Fibroblast of mammary gland (primary cell): ENCODE results near the gene CMTM3.
"Not testable (repeated sequence)": the region's sequence is repeated elsewhere in the genome, so short reads cannot be mapped to it uniquely, and the experiment has no call there.

Experiments
- DNase-seq: peaks from one replicate; pipeline ENCODE4 v3.0.0-alpha.2; 2010; ENCODE audit warnings: low read depth
- H3K4me3 ChIP-seq: 2 replicates; pipeline ENCODE4 v1.5.1; 2011; ENCODE audit warnings: low read depth, mild to moderate bottlenecking, low read length, moderate library complexity; ENCODE audit not compliant: control insufficient read depth
- CTCF ChIP-seq: conservative IDR thresholded peaks from 2 replicates; pipeline ENCODE4 v1.5.1; 2011; ENCODE audit warnings: low read depth, low read length, inconsistent platforms; ENCODE audit not compliant: control insufficient read depth, insufficient read depth

Gene CMTM3

DNA sequence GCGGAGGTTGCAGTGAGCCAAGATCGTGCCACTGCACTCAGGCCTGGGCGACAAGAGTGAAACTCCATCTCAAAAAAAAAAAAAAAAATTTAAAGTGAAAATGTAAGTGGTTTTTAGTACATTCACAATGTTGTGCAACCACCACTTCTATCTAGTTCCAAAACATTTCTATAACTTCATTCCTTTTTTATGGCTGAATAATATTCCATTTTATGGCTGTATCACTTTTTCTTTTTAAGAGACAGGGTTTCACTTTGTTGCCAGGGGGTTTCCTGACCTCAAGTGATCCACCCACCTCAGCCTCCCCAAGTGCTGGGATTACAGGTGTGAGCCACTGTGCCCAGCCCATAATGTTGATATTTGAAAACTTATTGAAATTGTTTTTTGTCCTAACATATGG is 11.7 kb upstream of the CMTM3 start:
- DNase-seq = no peak
- no peak for TF ChIP-seq CTCF
- no peak overlapping the region for H3K4me3 ChIP-seq

- DNase-seq = no peak
- no peak for TF ChIP-seq CTCF
- no peak overlapping the region for H3K4me3 ChIP-seq
Measured at GRCh38 chr16:66594739-66595138, 9.8 kb upstream of the CMTM3 start.

- not testable (repeated sequence) for DNase-seq, H3K4me3 ChIP-seq
Measured at GRCh38 chr16:66596559-66596958, 7.9 kb upstream of the CMTM3 start.

GRCh38 chr16:66596986-66597848 is 7.3 kb upstream of the CMTM3 start:
- DNase-seq = no peak

DNA sequence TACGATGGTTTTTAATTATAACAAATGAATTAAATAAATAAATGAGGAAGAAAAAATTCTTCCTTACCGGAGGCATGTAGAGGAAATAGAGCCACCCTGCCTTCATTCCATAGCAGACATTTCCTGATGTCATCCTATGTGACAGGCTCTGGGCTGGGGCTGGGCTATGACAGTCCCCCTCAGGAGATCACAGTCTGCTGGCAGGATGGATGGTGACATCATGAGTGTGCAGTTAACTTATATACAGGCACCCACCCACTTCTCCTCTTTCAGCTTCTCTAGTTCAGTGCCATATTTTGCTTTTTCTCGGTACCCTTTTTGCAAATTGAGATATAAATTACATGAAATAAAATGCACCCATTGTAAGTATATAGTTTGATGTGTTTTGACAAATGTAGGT is 6.4 kb upstream of the CMTM3 start:
- DNase-seq = no peak

More at GRCh38 chr16:66596986-66597848, 7.3 kb upstream of the CMTM3 start:
- no peak overlapping the region for H3K4me3 ChIP-seq
- no peak for TF ChIP-seq CTCF

DNA sequence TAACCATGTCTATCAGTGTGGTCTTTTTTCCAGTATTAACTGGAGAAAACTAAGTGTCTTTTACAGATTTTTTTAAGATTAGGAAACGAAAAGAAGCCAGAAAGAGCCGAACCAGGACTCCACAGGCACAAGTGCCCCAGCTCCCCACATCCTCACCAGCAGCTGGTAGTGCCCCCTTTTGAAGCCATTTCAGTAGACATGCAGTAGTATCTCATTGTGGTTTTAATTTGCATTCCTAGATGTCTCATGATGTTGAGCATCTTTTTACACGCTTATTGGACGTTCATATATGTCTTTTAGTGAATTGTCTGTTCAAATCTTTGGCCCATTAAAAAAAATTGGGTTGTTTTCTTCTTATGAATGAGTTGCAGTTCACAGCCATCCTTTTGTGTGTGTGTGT is 4.8 kb upstream of the CMTM3 start:
- no peak for TF ChIP-seq CTCF
- no peak overlapping the region for H3K4me3 ChIP-seq
- no peak for DNase-seq

More for the DNA sequence above, 6.4 kb upstream of the CMTM3 start:
- TF ChIP-seq CTCF = no peak
- no peak overlapping the region for H3K4me3 ChIP-seq

- no peak for TF ChIP-seq CTCF
- DNase-seq = peak; percentile 49
- H3K4me3 ChIP-seq = no peak overlapping the region
Measured at GRCh38 chr16:66600477-66600876, 4.0 kb upstream of the CMTM3 start.
